ENCODE measurements around the gene PTPN4.
"Not testable (repeated sequence)": the region's sequence is repeated elsewhere in the genome, so short reads cannot be mapped to it uniquely, and the experiment has no call there.

Gene PTPN4

GRCh38 chr2:119765433-119766002 is 5.8 kb downstream of the PTPN4 start:
- no peak for DNase-seq

GRCh38 chr2:119766944-119767343 is 7.2 kb downstream of the PTPN4 start:
- no peak for DNase-seq

GRCh38 chr2:119768742-119769141 is 9.0 kb downstream of the PTPN4 start:
- no peak for DNase-seq

GRCh38 chr2:119769645-119770044 is 9.9 kb downstream of the PTPN4 start:
- no peak for DNase-seq

- DNase-seq = no peak
Observed at GRCh38 chr2:119771331-119771730, 11.6 kb downstream of the PTPN4 start.

- DNase-seq = no peak
Observed at GRCh38 chr2:119772128-119772527, 12.4 kb downstream of the PTPN4 start.

GRCh38 chr2:119772767-119773166 is 13.0 kb downstream of the PTPN4 start:
- no peak for DNase-seq

GRCh38 chr2:119774026-119774425 is 14.3 kb downstream of the PTPN4 start:
- no peak for DNase-seq

- DNase-seq = no peak
Observed at GRCh38 chr2:119775102-119775501, 15.4 kb downstream of the PTPN4 start.

GRCh38 chr2:119782308-119783027 is 22.7 kb downstream of the PTPN4 start:
- DNase-seq = no peak

- DNase-seq = no peak
Observed at GRCh38 chr2:119784876-119785275, 25.2 kb downstream of the PTPN4 start.

- no peak for DNase-seq
Observed at GRCh38 chr2:119786295-119786694, 26.6 kb downstream of the PTPN4 start.

- DNase-seq = no peak
Observed at GRCh38 chr2:119788752-119789151, 29.0 kb downstream of the PTPN4 start.

GRCh38 chr2:119790466-119790865 is 30.7 kb downstream of the PTPN4 start:
- no peak for DNase-seq

GRCh38 chr2:119792907-119793312 is 33.2 kb downstream of the PTPN4 start:
- no peak for DNase-seq

GRCh38 chr2:119794237-119794636 is 34.5 kb downstream of the PTPN4 start:
- DNase-seq = no peak

GRCh38 chr2:119795309-119796303 is 35.9 kb downstream of the PTPN4 start:
- DNase-seq = no peak

GRCh38 chr2:119800376-119800902 is 40.7 kb downstream of the PTPN4 start:
- no peak for DNase-seq

GRCh38 chr2:119801040-119801439 is 41.3 kb downstream of the PTPN4 start:
- no peak for DNase-seq

GRCh38 chr2:119801989-119802388 is 42.3 kb downstream of the PTPN4 start:
- DNase-seq = not testable (repeated sequence)

GRCh38 chr2:119803101-119803500 is 43.4 kb downstream of the PTPN4 start:
- no peak for DNase-seq

GRCh38 chr2:119804409-119804808 is 44.7 kb downstream of the PTPN4 start:
- DNase-seq = not testable (repeated sequence)

- no peak for DNase-seq
Observed at GRCh38 chr2:119808516-119809147, 48.9 kb downstream of the PTPN4 start.

Measured in T-helper 9 cell (primary cell).